GM18505 (cell line): ENCODE measurements around the gene GRIK1.

ENCODE experiments used
- ATAC-seq: cut with Tn5 transposase; IDR thresholded peaks from one replicate; pipeline ENCODE4 v1.9.1; 2021; ENCODE audit not compliant: unreplicated experiment
- POLR2A ChIP-seq: IDR thresholded peaks from 4 replicates; pipeline ENCODE4 v1.6.1; 2011; ENCODE audit warnings: borderline replicate concordance; ENCODE audit not compliant: insufficient read depth, insufficient read length; ENCODE audit errors: extremely low read depth

Gene GRIK1

DNA sequence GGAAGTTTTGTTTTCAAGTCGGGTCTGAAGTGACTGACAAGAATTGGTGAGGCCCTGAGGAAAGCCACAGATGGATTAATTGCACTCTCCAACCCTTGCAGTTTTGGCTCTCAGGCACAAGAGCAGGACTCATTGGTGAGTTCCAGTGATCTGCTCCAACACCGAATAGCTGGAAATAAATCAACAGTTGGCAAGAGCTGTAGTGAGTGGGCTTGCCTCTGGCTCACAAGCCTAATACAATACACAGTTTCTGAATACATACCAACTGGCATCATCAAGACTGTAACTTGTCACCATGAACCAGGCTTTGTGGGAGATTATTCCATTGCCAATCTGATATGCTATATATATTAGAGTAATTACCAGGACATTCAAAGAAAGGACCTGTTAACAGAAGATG, 131.6 kb downstream of the GRIK1 start:
- ATAC-seq: no peak
- TF ChIP-seq POLR2A: no peak

DNA sequence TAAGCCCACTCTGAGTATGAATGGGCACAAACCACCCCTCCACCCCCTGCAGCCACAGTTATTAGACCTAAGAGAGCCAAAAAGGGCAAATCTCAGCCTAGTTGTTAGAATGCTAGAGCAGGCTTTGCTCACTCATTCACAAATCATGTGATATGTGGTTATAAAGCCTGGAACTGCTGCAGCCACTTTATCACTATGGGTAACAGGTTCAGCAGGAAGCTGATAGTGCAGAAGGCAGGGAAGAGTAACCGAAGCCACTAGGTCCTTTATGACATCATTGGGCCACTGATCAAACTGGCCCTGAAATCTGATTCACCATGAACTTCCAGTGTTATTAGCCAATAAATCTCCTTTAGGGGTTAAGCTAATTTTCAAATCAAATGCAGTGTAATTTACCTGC, 134.7 kb downstream of the GRIK1 start:
- TF ChIP-seq POLR2A: no peak
- no peak for ATAC-seq

DNA sequence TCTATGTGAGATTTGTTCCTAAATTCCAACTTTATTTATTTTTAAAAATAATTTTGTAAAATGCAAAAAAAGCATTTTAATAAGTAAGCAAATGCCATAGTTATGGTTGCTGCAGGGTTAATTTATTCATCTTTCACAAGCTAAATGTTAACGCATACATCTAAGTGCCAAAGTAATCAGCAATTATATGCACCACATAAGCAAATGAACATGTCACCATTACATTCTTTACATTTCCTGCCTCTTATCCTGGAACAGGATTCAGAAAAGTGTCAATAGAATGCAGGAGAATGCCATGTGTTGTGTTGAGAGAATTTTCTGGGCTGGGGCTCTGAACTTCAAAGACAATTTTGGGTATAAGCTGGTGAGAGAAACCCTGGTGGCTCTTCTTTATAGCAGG, 136.6 kb downstream of the GRIK1 start:
- no peak for TF ChIP-seq POLR2A
- no peak for ATAC-seq

DNA sequence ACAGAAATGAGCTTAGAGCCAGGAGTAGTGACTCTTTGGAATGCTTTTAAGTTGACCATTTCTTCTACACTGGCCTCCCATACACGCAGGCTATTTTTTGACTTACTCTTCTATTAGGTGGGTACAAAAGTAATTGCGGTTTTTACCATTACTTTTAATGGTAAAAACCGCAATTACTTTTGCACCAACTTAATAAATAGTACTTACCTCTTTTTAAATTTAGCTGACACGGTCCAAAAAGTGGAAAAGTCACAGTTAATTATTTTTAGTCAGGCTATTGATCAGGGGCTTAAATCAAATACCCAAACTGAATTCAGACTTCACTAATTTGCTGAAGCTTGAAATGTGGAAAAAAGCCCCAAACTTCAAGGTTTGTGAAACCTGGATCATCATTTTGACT, 138.7 kb downstream of the GRIK1 start:
- TF ChIP-seq POLR2A: no peak
- ATAC-seq: no peak

DNA sequence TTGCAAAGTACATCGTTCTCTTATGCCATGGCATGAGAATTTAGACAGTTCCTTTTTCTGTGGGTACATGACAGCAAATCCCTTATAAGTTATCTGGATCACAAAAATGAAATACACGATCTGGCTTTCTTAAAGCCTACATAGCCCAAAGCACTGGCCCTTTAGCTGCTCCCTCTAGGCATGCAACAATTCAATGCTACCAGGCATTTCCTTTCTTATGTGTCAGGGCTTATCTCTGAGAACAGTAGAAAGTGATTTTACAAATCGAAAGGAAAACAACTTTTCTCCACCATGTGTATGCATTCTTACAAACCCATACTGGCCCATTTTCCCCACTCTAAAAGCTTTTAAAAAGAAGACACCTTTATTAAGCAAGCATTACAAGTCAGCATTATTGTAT, 139.7 kb downstream of the GRIK1 start:
- TF ChIP-seq POLR2A: no peak
- no peak for ATAC-seq

DNA sequence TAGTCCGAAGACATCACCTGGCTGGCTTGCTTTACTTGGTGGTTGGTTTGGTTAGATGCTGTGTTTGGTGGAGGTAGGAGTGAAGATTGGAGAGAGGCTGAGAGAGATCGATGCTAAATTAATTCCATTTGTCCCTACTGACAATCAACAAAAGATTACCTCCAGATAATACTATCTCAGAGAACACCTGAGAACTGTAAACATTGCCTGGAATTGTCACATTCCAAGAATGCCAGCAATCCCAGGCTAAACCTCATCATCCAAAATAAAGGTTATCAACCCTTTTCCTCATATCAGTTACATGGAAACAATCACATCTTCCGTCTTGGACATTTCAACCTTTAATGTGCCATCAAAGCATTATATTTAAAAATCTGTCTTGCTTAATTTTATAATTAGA, 141.0 kb downstream of the GRIK1 start:
- ATAC-seq: no peak
- no peak for TF ChIP-seq POLR2A

DNA sequence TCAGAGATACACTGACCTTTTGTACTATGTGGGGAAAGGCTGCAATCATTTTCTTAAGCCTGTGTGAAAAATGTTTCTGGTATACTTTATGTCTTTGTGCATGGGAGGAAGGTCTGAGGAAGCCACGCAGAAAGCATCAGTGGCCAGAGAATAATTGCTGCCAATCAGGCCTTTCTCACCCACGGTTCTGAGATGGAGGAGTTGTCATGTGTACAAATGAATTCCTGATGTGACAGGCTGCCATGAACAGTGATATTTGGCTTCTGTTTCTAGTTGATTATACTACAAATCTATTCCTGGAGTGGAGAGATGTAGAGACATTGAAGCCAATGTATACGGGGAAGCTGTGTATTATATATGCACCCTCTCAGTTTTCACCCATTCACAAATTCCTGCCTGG, 142.6 kb downstream of the GRIK1 start:
- no peak for ATAC-seq
- TF ChIP-seq POLR2A: no peak

DNA sequence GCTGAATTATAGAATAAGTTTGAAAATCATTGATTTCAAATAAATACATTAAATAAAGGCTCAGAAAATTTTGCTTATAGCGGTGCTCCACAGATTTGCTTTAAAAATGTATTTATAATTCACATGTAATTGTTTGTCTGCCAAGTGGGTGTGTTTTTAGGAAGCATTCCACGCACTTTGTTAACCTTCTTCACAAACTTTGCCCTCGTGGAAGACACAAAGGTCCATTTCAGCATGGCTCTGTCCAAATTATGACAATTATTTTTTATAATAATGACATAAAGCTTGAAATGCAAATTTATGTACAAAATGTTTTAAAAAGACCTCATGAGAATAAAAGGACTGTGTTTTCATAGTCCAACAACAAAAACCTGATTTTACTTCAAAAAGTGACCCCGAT, 146.1 kb downstream of the GRIK1 start:
- ATAC-seq: no peak
- no peak for TF ChIP-seq POLR2A

DNA sequence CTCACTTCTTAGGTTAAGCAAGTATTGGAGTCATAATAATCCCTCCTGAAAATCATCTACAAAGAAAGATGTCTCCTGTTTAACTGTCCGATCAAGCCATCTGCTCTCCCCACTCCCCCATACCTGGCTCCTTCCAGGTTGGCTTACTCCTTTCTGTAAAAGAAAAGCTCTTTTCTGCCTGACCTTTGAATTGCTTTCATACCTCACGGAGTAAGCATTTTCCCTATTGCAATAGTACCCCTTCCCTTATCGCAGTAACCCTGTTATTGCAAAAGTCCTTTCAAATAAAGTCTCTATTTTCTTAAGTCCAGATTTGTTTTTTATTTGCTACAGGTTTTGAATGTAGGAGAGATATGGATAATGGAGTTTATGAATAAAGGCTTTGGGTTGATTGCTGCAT, 150.4 kb downstream of the GRIK1 start:
- TF ChIP-seq POLR2A: no peak
- ATAC-seq: no peak

DNA sequence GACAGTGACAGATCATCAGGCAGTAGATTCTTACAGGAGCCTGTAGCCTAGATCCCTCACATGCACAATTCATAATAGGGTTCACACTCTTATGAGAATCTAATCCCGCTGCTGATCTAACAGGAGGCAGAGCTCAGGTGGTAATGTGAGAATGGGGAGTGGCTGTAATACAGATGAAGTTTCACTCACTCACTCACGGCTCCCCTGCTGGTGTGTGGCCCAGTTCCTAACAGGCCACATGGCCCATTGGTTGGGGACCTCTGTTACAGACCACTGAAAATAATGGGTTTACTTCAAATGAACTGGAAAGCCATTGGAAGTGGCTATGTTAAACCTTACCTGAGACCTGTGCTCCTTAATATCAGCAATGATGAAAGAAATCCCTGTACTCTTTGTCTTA, 151.0 kb downstream of the GRIK1 start:
- no peak for ATAC-seq
- no peak for TF ChIP-seq POLR2A

DNA sequence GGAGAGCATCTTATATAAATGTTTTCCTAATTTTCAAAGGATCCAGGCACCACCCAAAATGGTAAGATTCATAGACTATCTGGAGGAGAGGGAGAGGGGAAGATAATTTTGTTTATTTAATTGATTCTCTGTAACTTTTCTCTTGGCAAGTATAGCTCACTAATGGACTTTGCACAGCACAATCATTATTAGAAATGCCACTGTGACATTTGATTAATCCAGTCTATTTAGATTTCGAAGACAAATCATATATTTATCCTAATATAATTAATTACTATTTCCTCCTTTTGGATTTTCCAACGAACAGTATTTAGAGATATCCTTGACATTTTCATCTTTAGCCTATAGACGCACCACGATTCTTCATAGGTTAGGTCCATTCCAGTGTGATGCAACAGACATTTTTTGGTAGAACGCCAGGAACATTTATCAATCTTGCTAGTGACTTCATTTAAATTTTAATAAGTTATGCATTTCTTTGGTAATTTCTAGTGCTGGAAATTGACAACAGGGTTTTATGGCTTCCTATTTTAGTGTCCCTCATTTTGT, 152.4 kb downstream of the GRIK1 start:
- ATAC-seq: no peak
- no peak for TF ChIP-seq POLR2A

DNA sequence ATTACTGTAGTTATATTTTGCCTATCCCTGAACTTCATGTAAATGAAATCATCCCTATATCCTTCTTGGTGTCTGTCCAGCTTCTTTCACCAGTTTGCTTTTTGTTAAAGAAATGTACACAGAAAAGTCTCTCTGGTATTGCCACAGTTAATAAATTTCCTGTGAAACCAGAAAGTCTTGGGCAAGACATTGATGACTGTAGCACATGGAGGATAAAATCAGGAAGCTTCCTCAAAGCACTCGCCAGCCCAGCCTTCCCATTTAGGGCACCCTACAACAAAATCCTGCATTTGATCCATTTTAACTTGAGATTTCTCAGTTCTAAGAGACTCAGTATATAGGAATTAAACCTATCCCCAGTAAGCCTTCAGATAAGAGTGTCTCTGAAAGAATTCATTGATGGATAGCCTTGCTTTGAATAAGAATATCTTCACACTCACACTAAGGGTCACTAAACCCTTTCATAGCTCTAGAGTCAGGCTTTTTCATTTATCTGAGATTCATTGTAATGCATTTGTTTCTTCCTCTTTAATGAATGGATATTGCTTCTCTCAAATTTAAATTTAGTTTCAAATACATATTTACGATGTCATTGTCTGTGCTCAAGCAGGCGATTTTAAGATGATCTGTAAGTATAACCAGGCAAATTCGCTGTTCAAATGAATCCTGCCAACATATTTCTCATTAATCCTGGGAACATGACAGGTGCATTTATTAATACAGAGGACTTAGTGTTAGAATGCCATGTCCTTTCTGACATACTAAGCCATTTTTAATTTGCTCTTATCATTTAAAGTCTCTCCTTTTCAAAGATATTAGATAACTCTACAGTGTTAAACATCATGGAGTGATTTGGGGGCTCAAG, 153.1 kb downstream of the GRIK1 start:
- ATAC-seq: no peak
- no peak for TF ChIP-seq POLR2A

DNA sequence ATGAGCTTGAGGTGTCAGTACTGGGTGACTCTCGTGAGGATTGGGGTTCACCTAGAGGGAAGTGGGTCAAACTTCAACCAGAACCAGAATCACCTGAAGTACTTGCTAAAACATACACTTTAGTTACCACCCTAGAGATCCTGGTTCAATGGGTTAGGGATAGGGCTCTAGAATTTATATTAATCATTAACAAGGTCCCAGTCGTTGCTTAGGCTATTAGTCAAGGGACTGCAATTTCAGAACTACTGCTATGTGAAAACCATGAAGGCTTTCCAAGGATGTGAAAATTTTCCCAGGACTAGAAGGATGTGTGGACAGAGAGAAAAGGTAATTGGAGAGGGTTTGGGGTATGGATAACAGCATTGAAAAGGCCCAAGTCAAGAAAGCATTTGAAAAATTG, 162.6 kb downstream of the GRIK1 start:
- no peak for TF ChIP-seq POLR2A

DNA sequence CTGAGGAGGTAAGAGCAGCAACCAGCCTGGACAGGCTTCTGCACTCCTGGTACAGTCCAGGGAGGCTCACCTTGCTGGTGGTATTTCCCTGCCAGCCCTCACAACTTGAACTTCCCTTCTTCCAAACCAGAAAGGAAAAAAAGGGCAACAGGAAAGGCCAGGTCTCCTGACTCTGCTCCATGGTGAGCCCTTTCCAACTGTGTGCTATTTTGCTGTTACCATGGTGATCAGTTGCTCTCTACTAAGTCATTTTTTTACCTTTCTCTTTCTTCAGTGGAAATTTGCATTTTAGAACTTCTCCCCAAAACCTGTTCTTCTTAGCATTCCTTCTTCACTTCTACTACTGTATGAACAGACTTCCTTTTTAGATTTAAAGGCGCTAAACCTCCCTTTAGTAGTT, 164.3 kb downstream of the GRIK1 start:
- no peak for TF ChIP-seq POLR2A
- ATAC-seq: no peak

More for the DNA sequence above, 162.6 kb downstream of the GRIK1 start:
- no peak for ATAC-seq
